22Rv1 (cell line): Measurements from ENCODE around the gene TMIGD2.

Experiments
- CTCF ChIP-seq: fragments of 450-650 bp; IDR thresholded peaks from 2 replicates; pipeline ENCODE4 v1.5.1; 2017; ENCODE audit warnings: mild to moderate bottlenecking
- ZFX ChIP-seq: fragments of 450-650 bp; IDR thresholded peaks from 2 replicates; pipeline ENCODE4 v1.6.1; 2017; ENCODE audit warnings: antibody characterized with exemption, borderline replicate concordance

- TF ChIP-seq CTCF (no peak), ZFX (no peak)
Observed at GRCh38 chr19:4279267-4279529, 23.0 kb downstream of the TMIGD2 start.
